Fibroblast of lung (primary cell): Measurements from ENCODE around the gene THEM5. TPM values are rescaled to one million over a fixed set of nuclear protein-coding genes. Genes with fewer than 3 reads are reported as not detected.

Source experiments
- DNase-seq, 2 donors: peaks; one replicate each; pipeline versions ENCODE4 v3.0.0 to v3.0.0-alpha.2; 2010; ENCODE audit warnings: low read depth in 2 of 2
- H2AFZ ChIP-seq: 2 replicates; pipeline ENCODE4 v1.5.1; 2012; ENCODE audit warnings: low read length, control low read depth, inconsistent platforms
- H3K27ac ChIP-seq: 2 replicates; pipeline ENCODE4 v1.5.1; 2011; ENCODE audit warnings: low read length, control low read depth; ENCODE audit not compliant: insufficient read depth
- H3K27me3 ChIP-seq: 2 replicates; pipeline ENCODE4 v1.5.1; 2011; ENCODE audit warnings: mild to moderate bottlenecking, low read length; ENCODE audit not compliant: control insufficient read depth, insufficient read depth
- H3K36me3 ChIP-seq: 2 replicates; pipeline ENCODE4 v1.5.1; 2011; ENCODE audit warnings: low read length; ENCODE audit not compliant: control insufficient read depth, insufficient read depth
- H3K4me1 ChIP-seq: 2 replicates; pipeline ENCODE4 v1.5.1; 2011; ENCODE audit warnings: low read length; ENCODE audit not compliant: control insufficient read depth, insufficient read depth; ENCODE audit errors: extremely low read depth
- H3K4me2 ChIP-seq: 2 replicates; pipeline ENCODE4 v1.5.1; 2011; ENCODE audit warnings: low read length, control low read depth; ENCODE audit not compliant: insufficient read depth; ENCODE audit errors: extremely low read depth
- H3K4me3 ChIP-seq, 4 experiments: fragments of 200-600 bp in 1 of 4; sonication (generic) in 1 of 4; replicated peaks in 1 of 4; 2 replicates each; pipeline ENCODE4 v1.5.1; 2011 to 2016; ENCODE audit warnings: low read length in 4 of 4, low read depth in 3 of 4, mild to moderate bottlenecking in 3 of 4, control low read depth in 2 of 4, inconsistent platforms in 1 of 4, mixed read lengths in 1 of 4; ENCODE audit not compliant: insufficient read depth in 1 of 4; ENCODE audit errors: control extremely low read depth in 1 of 4
- H3K79me2 ChIP-seq: 2 replicates; pipeline ENCODE4 v1.5.1; 2012; ENCODE audit warnings: mild to moderate bottlenecking, low read length, inconsistent platforms; ENCODE audit not compliant: control insufficient read depth, insufficient read depth
- H3K9ac ChIP-seq: 2 replicates; pipeline ENCODE4 v1.5.1; 2011; ENCODE audit warnings: mild to moderate bottlenecking, low read length, control low read depth; ENCODE audit not compliant: insufficient read depth
- H3K9me3 ChIP-seq: 2 replicates; pipeline ENCODE4 v1.5.1; 2012; ENCODE audit warnings: low read depth, low read length; ENCODE audit not compliant: control insufficient read depth, insufficient read depth
- H4K20me1 ChIP-seq: 2 replicates; pipeline ENCODE4 v1.5.1; 2011; ENCODE audit warnings: low read length; ENCODE audit not compliant: control insufficient read depth, insufficient read depth; ENCODE audit errors: extremely low read depth
- EZH2 ChIP-seq: IDR thresholded peaks from 2 replicates; pipeline ENCODE4 v1.5.1; 2012; ENCODE audit warnings: low read length, control low read depth, mild to moderate bottlenecking; ENCODE audit errors: missing control alignments
- polyA plus RNA-seq, 2 donors: library from polyadenylated mRNA; depleted of rRNA in 1 of 2; stranded (reverse) in 1 of 2; unstranded in 1 of 2; fragments of >200 nt; gene quantifications; 2 replicates each; pipeline ENCODE4 v1.2.1, GENCODE V29; 2011 to 2012; ENCODE audit warnings: missing spikeins in 1 of 2
- total RNA-seq: library from RNA; depleted of rRNA; stranded (reverse); fragments of >200 nt; gene quantifications from 2 replicates; pipeline ENCODE4 v1.2.1, GENCODE V29; 2014
- TF ChIP-seq, protein P1 (sequence below), 2 donors: IDR thresholded peaks in 1 of 2; conservative IDR thresholded peaks in 1 of 2; 1 replicate in 1 of 2; 2 replicates in 1 of 2; pipeline ENCODE4 v1.5.1; 2011 to 2012; ENCODE audit warnings: low read length in 2 of 2, control low read depth in 1 of 2, inconsistent platforms in 1 of 2, low read depth in 1 of 2, mild to moderate bottlenecking in 1 of 2

Gene THEM5
- total and polyA plus RNA-seq, 2 donors (not counting 1 experiment from before 2014, with no cell fraction given) = not detected

DNA sequence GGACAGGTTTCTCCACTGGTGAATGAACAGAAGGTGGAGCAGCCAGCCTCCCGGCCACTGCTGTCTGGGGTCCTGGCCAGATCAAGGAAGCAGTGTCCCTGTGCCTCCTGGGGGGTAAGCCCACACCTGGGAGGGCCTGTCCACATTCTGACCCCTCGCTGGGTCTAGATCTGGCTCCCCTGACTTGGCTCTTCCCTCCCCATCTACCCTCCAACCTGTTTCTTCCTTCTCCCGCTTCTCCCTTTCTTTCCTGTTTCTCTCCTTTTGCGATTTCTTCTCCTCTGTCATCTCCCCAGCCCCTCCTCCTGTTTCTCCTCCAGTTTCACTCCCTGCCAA, 22.3 kb downstream of the THEM5 start:
- Histone ChIP-seq H3K27ac (no peak overlapping the region), H3K79me2 (no peaks in the 10 kb centered on the region), H3K36me3 (no peaks in the 10 kb centered on the region), H4K20me1 (no peaks in the 10 kb centered on the region), H3K4me3 (no peak overlapping the region), H3K27me3 (peaks cover 5% of the 10 kb centered on the region), H3K9ac (no peak overlapping the region), H3K9me3 (no peaks in the 10 kb centered on the region), H3K4me2 (no peak overlapping the region), H3K4me1 (no peaks in the 10 kb centered on the region), H2AFZ (no peak overlapping the region)
- TF ChIP-seq, protein P1, sequence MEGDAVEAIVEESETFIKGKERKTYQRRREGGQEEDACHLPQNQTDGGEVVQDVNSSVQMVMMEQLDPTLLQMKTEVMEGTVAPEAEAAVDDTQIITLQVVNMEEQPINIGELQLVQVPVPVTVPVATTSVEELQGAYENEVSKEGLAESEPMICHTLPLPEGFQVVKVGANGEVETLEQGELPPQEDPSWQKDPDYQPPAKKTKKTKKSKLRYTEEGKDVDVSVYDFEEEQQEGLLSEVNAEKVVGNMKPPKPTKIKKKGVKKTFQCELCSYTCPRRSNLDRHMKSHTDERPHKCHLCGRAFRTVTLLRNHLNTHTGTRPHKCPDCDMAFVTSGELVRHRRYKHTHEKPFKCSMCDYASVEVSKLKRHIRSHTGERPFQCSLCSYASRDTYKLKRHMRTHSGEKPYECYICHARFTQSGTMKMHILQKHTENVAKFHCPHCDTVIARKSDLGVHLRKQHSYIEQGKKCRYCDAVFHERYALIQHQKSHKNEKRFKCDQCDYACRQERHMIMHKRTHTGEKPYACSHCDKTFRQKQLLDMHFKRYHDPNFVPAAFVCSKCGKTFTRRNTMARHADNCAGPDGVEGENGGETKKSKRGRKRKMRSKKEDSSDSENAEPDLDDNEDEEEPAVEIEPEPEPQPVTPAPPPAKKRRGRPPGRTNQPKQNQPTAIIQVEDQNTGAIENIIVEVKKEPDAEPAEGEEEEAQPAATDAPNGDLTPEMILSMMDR (conservative IDR thresholded peaks at IDR 0.05 in 1 of 2, IDR thresholded peaks at IDR 0.05 in 1 of 2; ENCODE audit: low read depth in 1 of 2, low read length in 2 of 2) = no peak
- TF ChIP-seq EZH2 = no peak
- no peak for DNase-seq

DNA sequence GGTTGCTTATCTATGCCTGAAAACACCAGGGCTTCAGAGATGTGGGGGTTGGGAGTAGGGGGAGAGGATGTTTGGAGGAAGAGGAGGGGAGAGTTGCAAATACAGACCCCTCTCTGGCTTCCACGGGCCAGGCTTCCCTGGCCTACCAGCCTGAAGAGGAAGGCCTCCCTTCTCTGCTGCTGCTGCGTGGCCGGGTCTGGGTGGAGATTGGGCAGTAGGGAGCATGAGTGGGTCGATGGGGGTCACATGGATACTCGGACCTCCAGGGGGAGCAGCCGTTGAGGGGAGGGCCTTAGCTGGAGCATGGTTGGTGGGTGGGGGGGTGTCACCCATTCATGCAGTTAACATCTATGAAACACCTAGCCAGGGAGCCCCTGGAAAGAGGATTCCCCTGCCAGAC, 23.5 kb downstream of the THEM5 start:
- H3K36me3 ChIP-seq = no peaks in the 10 kb centered on the region
- no peak overlapping the region for H3K4me3 ChIP-seq
- no peaks in the 10 kb centered on the region for H4K20me1 ChIP-seq
- H3K9ac ChIP-seq = no peak overlapping the region
- no peak for DNase-seq
- H3K79me2 ChIP-seq = no peaks in the 10 kb centered on the region
- no peak overlapping the region for H3K4me2 ChIP-seq
- H2AFZ ChIP-seq = no peak overlapping the region
- no peak for TF ChIP-seq EZH2
- TF ChIP-seq, protein P1 (conservative IDR thresholded peaks at IDR 0.05 in 1 of 2, IDR thresholded peaks at IDR 0.05 in 1 of 2; ENCODE audit: low read depth in 1 of 2, low read length in 2 of 2) = no peak
- no peak overlapping the region for H3K27ac ChIP-seq
- H3K9me3 ChIP-seq = no peaks in the 10 kb centered on the region
- H3K27me3 ChIP-seq = peaks cover 9% of the 10 kb centered on the region
- no peaks in the 10 kb centered on the region for H3K4me1 ChIP-seq

DNA sequence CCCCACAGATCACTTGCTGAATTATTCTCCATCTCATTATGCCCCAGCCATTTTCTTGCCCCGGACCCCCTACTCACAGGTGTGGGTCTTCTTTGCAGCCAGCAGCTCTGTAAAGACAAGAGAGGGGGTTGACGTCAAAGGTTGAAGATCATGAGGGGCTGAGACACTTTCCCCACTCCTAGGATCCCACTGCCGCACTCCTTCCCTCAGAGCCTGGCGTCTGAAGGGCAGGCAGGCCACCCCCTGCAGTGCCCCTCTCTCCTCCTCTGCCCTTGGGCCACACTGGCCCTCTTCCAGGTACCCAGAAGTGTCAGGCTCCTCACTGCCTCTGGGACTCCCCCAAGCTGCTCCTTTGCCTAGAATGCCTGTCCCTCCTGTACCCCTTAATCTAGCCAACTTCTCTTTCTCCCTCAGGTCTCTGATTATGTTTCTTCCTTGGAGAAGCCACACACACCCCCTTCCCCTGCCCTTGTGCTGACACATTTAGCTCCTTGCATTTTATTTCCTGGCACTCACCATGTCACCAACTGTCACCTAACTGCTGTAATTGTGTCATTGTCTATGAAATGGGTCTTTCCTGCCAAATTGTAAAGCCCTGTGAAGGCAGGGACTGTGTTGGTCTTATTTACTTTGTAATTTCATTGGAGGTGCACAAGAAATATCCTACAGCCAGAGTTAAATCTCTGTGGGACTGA, 24.0 kb downstream of the THEM5 start:
- no peak overlapping the region for H3K9ac ChIP-seq
- no peak overlapping the region for H3K27ac ChIP-seq
- no peaks in the 10 kb centered on the region for H3K4me1 ChIP-seq
- H3K4me3 ChIP-seq = no peak overlapping the region
- peaks cover 9% of the 10 kb centered on the region for H3K27me3 ChIP-seq
- TF ChIP-seq, protein P1 (conservative IDR thresholded peaks at IDR 0.05 in 1 of 2, IDR thresholded peaks at IDR 0.05 in 1 of 2; ENCODE audit: low read depth in 1 of 2, low read length in 2 of 2) = no peak
- TF ChIP-seq EZH2 = no peak
- no peak overlapping the region for H3K4me2 ChIP-seq
- H3K36me3 ChIP-seq = no peaks in the 10 kb centered on the region
- no peak overlapping the region for H2AFZ ChIP-seq
- no peaks in the 10 kb centered on the region for H4K20me1 ChIP-seq
- no peak for DNase-seq
- no peaks in the 10 kb centered on the region for H3K9me3 ChIP-seq
- H3K79me2 ChIP-seq = no peaks in the 10 kb centered on the region
